ENCODE results near the gene SUCLG2.

SUCLG2 gene

GRCh38 chr3:67384016-67384415 lies 270.4 kb downstream of the SUCLG2 start:
- DNase-seq (ENCODE audit: low read depth in 1 of 2, low spot score in 1 of 2) = no peak
- TF ChIP-seq, protein P1, sequence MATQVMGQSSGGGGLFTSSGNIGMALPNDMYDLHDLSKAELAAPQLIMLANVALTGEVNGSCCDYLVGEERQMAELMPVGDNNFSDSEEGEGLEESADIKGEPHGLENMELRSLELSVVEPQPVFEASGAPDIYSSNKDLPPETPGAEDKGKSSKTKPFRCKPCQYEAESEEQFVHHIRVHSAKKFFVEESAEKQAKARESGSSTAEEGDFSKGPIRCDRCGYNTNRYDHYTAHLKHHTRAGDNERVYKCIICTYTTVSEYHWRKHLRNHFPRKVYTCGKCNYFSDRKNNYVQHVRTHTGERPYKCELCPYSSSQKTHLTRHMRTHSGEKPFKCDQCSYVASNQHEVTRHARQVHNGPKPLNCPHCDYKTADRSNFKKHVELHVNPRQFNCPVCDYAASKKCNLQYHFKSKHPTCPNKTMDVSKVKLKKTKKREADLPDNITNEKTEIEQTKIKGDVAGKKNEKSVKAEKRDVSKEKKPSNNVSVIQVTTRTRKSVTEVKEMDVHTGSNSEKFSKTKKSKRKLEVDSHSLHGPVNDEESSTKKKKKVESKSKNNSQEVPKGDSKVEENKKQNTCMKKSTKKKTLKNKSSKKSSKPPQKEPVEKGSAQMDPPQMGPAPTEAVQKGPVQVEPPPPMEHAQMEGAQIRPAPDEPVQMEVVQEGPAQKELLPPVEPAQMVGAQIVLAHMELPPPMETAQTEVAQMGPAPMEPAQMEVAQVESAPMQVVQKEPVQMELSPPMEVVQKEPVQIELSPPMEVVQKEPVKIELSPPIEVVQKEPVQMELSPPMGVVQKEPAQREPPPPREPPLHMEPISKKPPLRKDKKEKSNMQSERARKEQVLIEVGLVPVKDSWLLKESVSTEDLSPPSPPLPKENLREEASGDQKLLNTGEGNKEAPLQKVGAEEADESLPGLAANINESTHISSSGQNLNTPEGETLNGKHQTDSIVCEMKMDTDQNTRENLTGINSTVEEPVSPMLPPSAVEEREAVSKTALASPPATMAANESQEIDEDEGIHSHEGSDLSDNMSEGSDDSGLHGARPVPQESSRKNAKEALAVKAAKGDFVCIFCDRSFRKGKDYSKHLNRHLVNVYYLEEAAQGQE (IDR thresholded peaks at IDR 0.05; ENCODE audit: insufficient replicate concordance, low read depth) = no peak
- TF ChIP-seq GABPA (IDR thresholded peaks at IDR 0.05; ENCODE audit: low read depth) (no peak), POLR2AphosphoS5 (IDR thresholded peaks at IDR 0.05; ENCODE audit: low read depth) (no peak), CTCF (IDR thresholded peaks at IDR 0.05; ENCODE audit: insufficient read depth, low read length) (no peak)
- Histone ChIP-seq H3K27me3 (ENCODE audit: insufficient read depth, poor library complexity, severe bottlenecking) (no peaks in the 10 kb centered on the region), H3K27ac (replicated peaks) (no peak overlapping the region), H3K4me3 (replicated peaks; ENCODE audit: insufficient read depth, low read length) (no peak overlapping the region)

DNA sequence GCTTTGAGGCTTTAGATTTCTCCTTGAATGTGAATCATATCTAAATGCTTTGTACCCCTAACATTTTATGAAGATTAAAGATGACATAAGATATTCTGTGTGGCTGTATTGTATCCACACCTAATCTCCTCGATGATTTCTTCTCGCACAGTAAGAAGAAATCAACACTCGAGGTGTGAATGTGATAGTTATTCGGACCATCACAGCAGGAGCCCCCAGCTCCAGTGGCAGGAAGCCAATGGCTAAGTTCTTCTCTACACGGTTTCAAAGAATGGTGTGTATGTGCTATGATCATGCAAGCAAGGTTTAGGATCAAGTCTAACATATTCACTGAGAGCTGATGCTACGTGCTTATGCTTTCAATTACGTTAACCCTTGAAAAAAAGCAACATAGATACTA lies 271.0 kb downstream of the SUCLG2 start:
- no peak overlapping the region for H3K27ac ChIP-seq (replicated peaks)
- no peak overlapping the region for H3K4me3 ChIP-seq (replicated peaks; ENCODE audit: insufficient read depth, low read length)
- no peak for DNase-seq (ENCODE audit: low read depth in 1 of 2, low spot score in 1 of 2)
- TF ChIP-seq CTCF (IDR thresholded peaks at IDR 0.05; ENCODE audit: insufficient read depth, low read length) = no peak
- no peak for TF ChIP-seq GABPA (IDR thresholded peaks at IDR 0.05; ENCODE audit: low read depth)
- no peak for TF ChIP-seq SPI1 (IDR thresholded peaks at IDR 0.05; ENCODE audit: borderline replicate concordance, low read depth)
- TF ChIP-seq, protein P1 (IDR thresholded peaks at IDR 0.05; ENCODE audit: insufficient replicate concordance, low read depth) = no peak
- no peak for TF ChIP-seq POLR2AphosphoS5 (IDR thresholded peaks at IDR 0.05; ENCODE audit: low read depth)
- no peaks in the 10 kb centered on the region for H3K27me3 ChIP-seq (ENCODE audit: insufficient read depth, poor library complexity, severe bottlenecking)

DNA sequence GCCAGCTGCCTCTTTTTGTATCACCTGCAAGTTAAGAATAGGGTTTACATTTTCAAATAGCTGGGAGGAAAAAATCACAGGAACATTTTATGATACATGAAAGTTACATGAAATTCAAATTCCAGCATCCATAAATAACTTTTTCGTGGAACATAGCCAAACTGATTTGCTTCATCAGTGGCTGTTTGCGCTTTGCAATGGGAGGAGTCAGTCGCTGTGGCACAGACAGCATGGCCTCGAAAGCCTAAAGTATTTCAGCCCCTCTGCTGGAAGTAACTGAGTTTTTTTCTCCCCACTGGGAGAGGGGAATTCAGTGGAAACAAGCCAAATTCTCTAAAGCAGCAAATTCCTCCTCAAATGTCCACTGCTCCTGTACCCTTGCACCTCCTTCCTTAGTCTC lies 271.9 kb downstream of the SUCLG2 start:
- Histone ChIP-seq H3K27ac (replicated peaks) (no peak overlapping the region), H3K27me3 (ENCODE audit: insufficient read depth, poor library complexity, severe bottlenecking) (no peaks in the 10 kb centered on the region), H3K4me3 (replicated peaks; ENCODE audit: insufficient read depth, low read length) (no peak overlapping the region)
- no peak for DNase-seq (ENCODE audit: low read depth in 1 of 2, low spot score in 1 of 2)
- TF ChIP-seq POLR2AphosphoS5 (IDR thresholded peaks at IDR 0.05; ENCODE audit: low read depth) (no peak), SPI1 (IDR thresholded peaks at IDR 0.05; ENCODE audit: borderline replicate concordance, low read depth) (no peak), GABPA (IDR thresholded peaks at IDR 0.05; ENCODE audit: low read depth) (no peak), CTCF (IDR thresholded peaks at IDR 0.05; ENCODE audit: insufficient read depth, low read length) (no peak)
- TF ChIP-seq, protein P1 (IDR thresholded peaks at IDR 0.05; ENCODE audit: insufficient replicate concordance, low read depth) = no peak

Measured in HL-60 (cell line).